WTC11 (cell line): ENCODE measurements around the gene ZBTB7B.

Source experiments
- ATF2 ChIP-seq: sonication (generic); formaldehyde crosslinking; IDR thresholded peaks from 2 replicates; pipeline ENCODE4 v1.8.1; 2022; ENCODE audit warnings: low read depth, missing genetic modification reagents, borderline replicate concordance
- CTCF ChIP-seq: fragments of 200-600 bp; IDR thresholded peaks from 2 replicates; pipeline ENCODE4 v1.8.0; 2022; ENCODE audit warnings: antibody characterized with exemption
- ETV6 ChIP-seq: sonication (generic); formaldehyde crosslinking; IDR thresholded peaks from 2 replicates; pipeline ENCODE4 v1.8.1; 2022; ENCODE audit warnings: mild to moderate bottlenecking, missing genetic modification reagents
- MLX ChIP-seq: sonication (generic); formaldehyde crosslinking; IDR thresholded peaks from 2 replicates; pipeline ENCODE4 v1.8.1; 2023; ENCODE audit warnings: mild to moderate bottlenecking, missing genetic modification reagents, moderate library complexity
- NFYB ChIP-seq: sonication (generic); formaldehyde crosslinking; conservative IDR thresholded peaks from 2 replicates; pipeline ENCODE4 v1.8.0; 2022; ENCODE audit warnings: low read depth, missing genetic modification reagents
- ZBTB21 ChIP-seq: sonication (generic); formaldehyde crosslinking; IDR thresholded peaks from 2 replicates; pipeline ENCODE4 v1.8.1; 2023; ENCODE audit warnings: mild to moderate bottlenecking, missing genetic modification reagents, borderline replicate concordance

- TF ChIP-seq CTCF: peak; percentile 97
- no peak for TF ChIP-seq MLX (CRISPR knock-in tag)
- peak; percentile 94 for TF ChIP-seq ETV6 (CRISPR knock-in tag)
- no peak for TF ChIP-seq NFYB (CRISPR knock-in tag)
- TF ChIP-seq ATF2 (CRISPR knock-in tag): no peak
- peak; percentile 31; the same call in 1 of the 2 replicates for TF ChIP-seq ZBTB21
Measured at GRCh38 chr1:155050560-155051341, 48.1 kb downstream of the ZBTB7B start, which contains the start of gene ADAM15.
